Mesodermal cell (in vitro differentiated cells): ENCODE results near the gene PLCH2.
"Not testable (repeated sequence)": the region's sequence is repeated elsewhere in the genome, so short reads cannot be mapped to it uniquely, and the experiment has no call there.

ENCODE experiments used
- H3K27ac ChIP-seq: 2 replicates; pipeline ENCODE4 v1.7.0; 2013; ENCODE audit warnings: mild to moderate bottlenecking, low read depth, low read length, moderate library complexity; ENCODE audit not compliant: severe bottlenecking
- H3K36me3 ChIP-seq: 2 replicates; pipeline ENCODE4 v1.7.1; 2013; ENCODE audit warnings: mild to moderate bottlenecking, low read length, moderate library complexity; ENCODE audit not compliant: control insufficient read depth, insufficient read depth
- H3K4me1 ChIP-seq: one replicate; pipeline ENCODE4 v1.7.1; 2013; ENCODE audit warnings: mild to moderate bottlenecking, low read length; ENCODE audit not compliant: insufficient read depth, control insufficient read depth, poor library complexity, severe bottlenecking
- H3K4me3 ChIP-seq: 2 replicates; pipeline ENCODE4 v1.7.0; 2013; ENCODE audit warnings: low read length, control low read depth, mild to moderate bottlenecking; ENCODE audit not compliant: insufficient read depth, poor library complexity, severe bottlenecking; ENCODE audit errors: extremely low read depth
- H3K9me3 ChIP-seq: 2 replicates; pipeline ENCODE4 v1.7.1; 2013; ENCODE audit warnings: mild to moderate bottlenecking, low read length, moderate library complexity; ENCODE audit not compliant: control insufficient read depth
- WGBS, 2 experiments: methylation state at CpG; one replicate each; pipeline ENCODE4 v1.1.5; 2013; ENCODE audit warnings: missing lambda C conversion rate in 2 of 2; ENCODE audit not compliant: insufficient coverage in 2 of 2; 5-methylcytosine and 5-hydroxymethylcytosine counted together

The PLCH2 gene

DNA sequence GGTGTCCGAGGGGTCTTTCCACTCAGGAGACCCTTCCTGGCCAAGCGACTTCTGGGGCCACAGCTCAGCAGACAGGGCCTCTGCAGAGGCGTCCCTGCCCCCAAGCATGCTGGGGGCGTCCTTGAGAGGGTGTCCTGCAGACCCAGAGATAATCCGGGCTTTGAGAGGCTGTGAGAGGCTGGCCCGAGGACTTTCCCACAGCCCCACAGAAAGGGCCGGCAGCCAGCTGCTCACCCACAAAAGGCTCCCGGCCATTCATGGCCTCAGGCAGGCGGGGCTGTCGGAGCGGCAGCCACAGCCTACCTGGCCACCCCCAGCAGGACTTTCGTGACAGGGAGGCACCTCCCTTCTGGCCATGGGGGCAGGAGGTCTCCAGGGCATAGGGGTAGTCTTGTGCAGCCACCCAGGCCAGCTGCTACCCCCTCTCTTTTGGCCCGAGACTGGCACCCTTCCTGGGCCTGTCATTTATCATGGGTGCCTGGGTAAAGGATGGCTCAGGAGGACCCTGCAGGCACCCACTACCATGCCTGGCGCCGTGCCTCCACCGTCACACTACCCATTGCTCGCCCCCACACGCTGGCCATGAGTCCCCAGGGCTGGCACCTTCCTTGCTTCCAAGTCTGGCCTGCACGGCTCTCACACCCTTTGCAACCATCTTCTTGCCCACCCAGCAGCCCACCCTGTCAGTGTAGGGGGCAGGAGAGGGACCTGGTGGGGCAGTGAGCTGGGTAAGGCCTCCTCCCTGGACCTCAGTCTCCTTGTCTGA is 69.0 kb downstream of the PLCH2 start:
- no peaks in the 10 kb centered on the region for H3K36me3 ChIP-seq
- H3K27ac ChIP-seq: no peak overlapping the region
- H3K9me3 ChIP-seq: no peaks in the 10 kb centered on the region
- WGBS, 2 experiments: 80 to 83% methylated on average over 16 to 17 of the region's 19 CpGs
- no peak overlapping the region for H3K4me3 ChIP-seq
- H3K4me1 ChIP-seq: peaks cover 42% of the 10 kb centered on the region

GRCh38 chr1:2545754-2546514 is 69.8 kb downstream of the PLCH2 start:
- Histone ChIP-seq H3K9me3 (no peaks in the 10 kb centered on the region), H3K27ac (peak overlapping the region; percentile 46), H3K4me1 (peaks cover 38% of the 10 kb centered on the region), H3K4me3 (peak overlapping the region; percentile 52), H3K36me3 (no peaks in the 10 kb centered on the region)
- WGBS, 2 experiments: 3 to 4% methylated on average over 24 to 31 of the region's 43 CpGs

GRCh38 chr1:2546515-2547209 is 70.6 kb downstream of the PLCH2 start:
- H3K36me3 ChIP-seq: no peaks in the 10 kb centered on the region
- peak overlapping the region; percentile 46 for H3K27ac ChIP-seq
- 0 to 1% methylated on average over 41 to 44 of the region's 52 CpGs for WGBS, 2 experiments
- H3K4me3 ChIP-seq: peak overlapping the region; percentile 52
- H3K4me1 ChIP-seq: peaks cover 38% of the 10 kb centered on the region
- no peaks in the 10 kb centered on the region for H3K9me3 ChIP-seq

- Histone ChIP-seq H3K4me3 (peak overlapping the region; percentile 52), H3K27ac (no peak overlapping the region), H3K36me3 (no peaks in the 10 kb centered on the region), H3K9me3 (no peaks in the 10 kb centered on the region), H3K4me1 (peaks cover 38% of the 10 kb centered on the region)
- 11 to 12% methylated on average over 21 to 24 of the region's 27 CpGs for WGBS, 2 experiments
These were observed 71.3 kb downstream of the PLCH2 start for GRCh38 chr1:2547210-2548067.

DNA sequence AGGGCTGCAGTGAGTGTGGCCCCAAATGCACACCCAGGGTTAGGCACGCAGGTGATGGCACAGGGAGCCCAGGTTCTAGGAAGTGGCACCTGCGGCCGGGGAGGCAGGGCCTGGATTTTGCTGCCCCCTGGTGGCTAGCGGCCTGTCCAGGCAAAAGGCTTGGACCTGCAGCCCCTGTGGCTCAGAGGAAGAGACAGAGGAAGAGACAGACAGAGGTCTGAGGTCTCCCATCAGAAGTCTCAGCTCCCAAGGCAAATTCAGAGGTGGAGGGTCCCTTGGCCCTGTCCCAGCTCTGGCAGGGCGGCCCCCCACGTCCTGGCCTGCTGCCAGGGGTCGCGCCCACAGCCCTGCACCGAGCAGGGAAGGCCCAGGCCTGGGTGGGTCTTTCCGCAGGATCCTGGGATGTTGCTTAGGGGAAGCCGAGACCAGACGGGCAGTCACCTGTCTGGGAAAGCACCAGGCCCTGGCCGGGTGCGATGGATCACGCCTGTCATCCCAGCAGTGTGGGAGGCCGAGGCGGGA is 72.0 kb downstream of the PLCH2 start:
- peak overlapping the region; percentile 52 for H3K4me3 ChIP-seq
- H3K4me1 ChIP-seq: peaks cover 34% of the 10 kb centered on the region
- H3K27ac ChIP-seq: peak overlapping the region; percentile 36
- H3K9me3 ChIP-seq: no peaks in the 10 kb centered on the region
- WGBS, 2 experiments: 42 to 51% methylated on average over 15 to 17 of the region's 17 CpGs
- H3K36me3 ChIP-seq: no peaks in the 10 kb centered on the region

GRCh38 chr1:2549367-2550029 is 73.4 kb downstream of the PLCH2 start:
- WGBS, 2 experiments: 91 to 93% methylated on average over 18 of the region's 28 CpGs
- H3K4me1 ChIP-seq: peaks cover 21% of the 10 kb centered on the region
- H3K36me3 ChIP-seq, H3K9me3 ChIP-seq, H3K4me3 ChIP-seq, H3K27ac ChIP-seq: not testable (repeated sequence)

GRCh38 chr1:2550309-2550861 is 74.3 kb downstream of the PLCH2 start:
- WGBS, 2 experiments: 88 to 89% methylated on average over 2 to 3 of the region's 12 CpGs
- not testable (repeated sequence) for H3K9me3 ChIP-seq

DNA sequence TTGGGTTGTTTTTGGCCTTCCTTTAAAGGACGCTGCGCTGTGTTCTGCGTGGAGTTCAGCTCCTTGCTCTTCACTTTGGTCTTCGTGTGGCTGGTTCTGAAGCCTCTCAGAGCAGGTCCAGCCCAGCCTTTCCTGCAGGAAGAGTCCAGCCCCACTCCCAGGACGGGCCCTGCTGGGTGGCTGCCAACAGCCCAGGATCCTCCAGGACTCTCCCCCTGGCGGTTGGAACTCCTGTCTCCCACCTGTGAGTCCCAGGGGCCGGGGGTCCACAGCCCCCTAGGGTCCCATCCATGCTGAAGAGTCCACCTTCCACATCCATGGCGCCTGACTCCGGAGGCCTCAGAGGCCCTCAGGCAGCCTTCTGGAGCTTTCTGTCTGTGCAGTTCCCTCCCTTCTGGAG is 75.5 kb downstream of the PLCH2 start:
- peaks cover 15% of the 10 kb centered on the region for H3K4me1 ChIP-seq
- WGBS, 2 experiments: 85 to 95% methylated on average over 6 to 7 of the region's 9 CpGs
- H3K9me3 ChIP-seq, H3K36me3 ChIP-seq, H3K4me3 ChIP-seq, H3K27ac ChIP-seq: not testable (repeated sequence)

More at GRCh38 chr1:2550309-2550861, 74.3 kb downstream of the PLCH2 start:
- not testable (repeated sequence) for H3K4me3 ChIP-seq, H3K36me3 ChIP-seq, H3K27ac ChIP-seq
- H3K4me1 ChIP-seq: peaks cover 18% of the 10 kb centered on the region

DNA sequence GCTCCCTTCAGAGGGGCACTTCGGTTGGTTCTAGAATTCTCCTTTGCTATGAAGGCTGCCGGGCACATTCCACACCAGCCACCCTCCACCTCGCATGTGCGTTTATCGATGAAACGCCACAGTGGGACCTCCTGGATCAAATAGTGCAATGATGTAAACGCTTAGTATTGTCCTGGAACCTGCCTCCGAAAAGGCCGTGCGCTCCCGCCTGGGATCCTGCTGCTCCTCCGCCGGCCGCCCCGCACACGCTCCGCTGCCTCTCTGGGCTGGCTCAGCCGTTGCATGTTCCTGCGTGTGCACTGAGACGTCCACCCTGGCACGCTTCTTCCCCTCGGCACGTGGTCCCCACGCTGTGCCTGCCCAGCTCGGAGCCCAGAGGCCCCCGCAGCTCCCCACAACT is 76.1 kb downstream of the PLCH2 start:
- Histone ChIP-seq H3K27ac (no peak overlapping the region), H3K9me3 (no peaks in the 10 kb centered on the region), H3K4me1 (peaks cover 14% of the 10 kb centered on the region), H3K36me3 (no peaks in the 10 kb centered on the region), H3K4me3 (no peak overlapping the region)
- WGBS, 2 experiments: 92 to 96% methylated on average over 17 to 19 of the region's 26 CpGs
